ENCODE results near the gene HIVEP1. TPM values are rescaled to one million over a fixed set of nuclear protein-coding genes. Genes with fewer than 3 reads are reported as not detected.

The HIVEP1 gene
- total RNA-seq, 2 donors from 2014 or later = 35.2 to 38.0 TPM

- TF ChIP-seq CTCF (IDR thresholded peaks at IDR 0.05) (no peak), POLR2AphosphoS5 (IDR thresholded peaks at IDR 0.05) (no peak), POLR2A (IDR thresholded peaks at IDR 0.05) (no peak)
- H3K9me3 ChIP-seq = no peaks in the 10 kb centered on the region
- no peaks in the 10 kb centered on the region for H3K36me3 ChIP-seq
- H3K27ac ChIP-seq = no peak overlapping the region
- no peak for DNase-seq (ENCODE audit: low spot score)
- WGBS = 88% methylated on average over 1 of the region's 1 CpG
- H3K4me1 ChIP-seq (replicated peaks) = no peaks in the 10 kb centered on the region
- H3K4me3 ChIP-seq = no peak overlapping the region
- intact Hi-C loops (cut with DNase I) = no loop called here
- no peaks in the 10 kb centered on the region for H3K27me3 ChIP-seq (replicated peaks; ENCODE audit: insufficient read depth)
These were observed 10.4 kb downstream of the HIVEP1 start for GRCh38 chr6:12022481-12022880.

GRCh38 chr6:12022953-12023388 lies 10.9 kb downstream of the HIVEP1 start:
- intact Hi-C loops (cut with DNase I) = no loop called here
- TF ChIP-seq POLR2A (IDR thresholded peaks at IDR 0.05) = no peak
- no peak for TF ChIP-seq CTCF (IDR thresholded peaks at IDR 0.05)
- no peak for TF ChIP-seq POLR2AphosphoS5 (IDR thresholded peaks at IDR 0.05)
- DNase-seq (ENCODE audit: low spot score) = no peak
- Histone ChIP-seq H3K4me1 (replicated peaks) (no peaks in the 10 kb centered on the region), H3K27ac (no peak overlapping the region), H3K9me3 (no peaks in the 10 kb centered on the region), H3K36me3 (no peaks in the 10 kb centered on the region), H3K4me3 (no peak overlapping the region), H3K27me3 (replicated peaks; ENCODE audit: insufficient read depth) (no peaks in the 10 kb centered on the region)
- WGBS = 85% methylated on average over 7 of the region's 7 CpGs

- no peak overlapping the region for H3K4me3 ChIP-seq
- no peaks in the 10 kb centered on the region for H3K9me3 ChIP-seq
- WGBS = 80% methylated on average over 2 of the region's 2 CpGs
- H3K4me1 ChIP-seq (replicated peaks) = no peaks in the 10 kb centered on the region
- no peak for TF ChIP-seq POLR2AphosphoS5 (IDR thresholded peaks at IDR 0.05)
- TF ChIP-seq POLR2A (IDR thresholded peaks at IDR 0.05) = no peak
- TF ChIP-seq CTCF (IDR thresholded peaks at IDR 0.05) = no peak
- H3K27ac ChIP-seq = no peak overlapping the region
- DNase-seq (ENCODE audit: low spot score) = no peak
- H3K36me3 ChIP-seq = no peaks in the 10 kb centered on the region
- H3K27me3 ChIP-seq (replicated peaks; ENCODE audit: insufficient read depth) = no peaks in the 10 kb centered on the region
- intact Hi-C loops (cut with DNase I) = no loop called here
These were observed 12.1 kb downstream of the HIVEP1 start for GRCh38 chr6:12024216-12024615.

GRCh38 chr6:12024699-12025434 lies 12.8 kb downstream of the HIVEP1 start:
- Histone ChIP-seq H3K36me3 (no peaks in the 10 kb centered on the region), H3K4me3 (no peak overlapping the region), H3K27ac (no peak overlapping the region), H3K27me3 (replicated peaks; ENCODE audit: insufficient read depth) (no peaks in the 10 kb centered on the region), H3K9me3 (no peaks in the 10 kb centered on the region), H3K4me1 (replicated peaks) (no peaks in the 10 kb centered on the region)
- TF ChIP-seq CTCF (IDR thresholded peaks at IDR 0.05) = no peak
- no peak for TF ChIP-seq POLR2AphosphoS5 (IDR thresholded peaks at IDR 0.05)
- no peak for TF ChIP-seq POLR2A (IDR thresholded peaks at IDR 0.05)
- 95% methylated on average over 4 of the region's 4 CpGs for WGBS
- intact Hi-C loops (cut with DNase I) = no loop called here
- no peak for DNase-seq (ENCODE audit: low spot score)

GRCh38 chr6:12026120-12026519 lies 14.0 kb downstream of the HIVEP1 start:
- intact Hi-C loops (cut with DNase I) = no loop called here
- H3K27ac ChIP-seq = no peak overlapping the region
- 78% methylated on average over 4 of the region's 4 CpGs for WGBS
- no peaks in the 10 kb centered on the region for H3K36me3 ChIP-seq
- TF ChIP-seq POLR2A (IDR thresholded peaks at IDR 0.05) (no peak), POLR2AphosphoS5 (IDR thresholded peaks at IDR 0.05) (no peak), CTCF (IDR thresholded peaks at IDR 0.05) (no peak)
- H3K9me3 ChIP-seq = no peaks in the 10 kb centered on the region
- H3K27me3 ChIP-seq (replicated peaks; ENCODE audit: insufficient read depth) = no peaks in the 10 kb centered on the region
- H3K4me1 ChIP-seq (replicated peaks) = no peaks in the 10 kb centered on the region
- H3K4me3 ChIP-seq = no peak overlapping the region
- no peak for DNase-seq (ENCODE audit: low spot score)

All from prostate gland (tissue), 2 donors.